Measurements from ENCODE around the gene KRTAP24-1. TPM values are rescaled to one million over a fixed set of nuclear protein-coding genes. Genes with fewer than 3 reads are reported as not detected.

KRTAP24-1 gene
- total RNA-seq (ENCODE audit: insufficient read depth, low replicate concordance), result 9.9 TPM

GRCh38 chr21:30282850-30283249 is at the start of gene KRTAP24-1:
TSS of gene KRTAP24-1 (minus strand) at chr21:30282950. CDS start at chr21:30282932, 18 bp downstream.
- no peak for DNase-seq (ENCODE audit: low spot score)

GRCh38 chr21:30329203-30329875 is 46.6 kb upstream of the KRTAP24-1 start:
- no peak for DNase-seq (ENCODE audit: low spot score)

DNA sequence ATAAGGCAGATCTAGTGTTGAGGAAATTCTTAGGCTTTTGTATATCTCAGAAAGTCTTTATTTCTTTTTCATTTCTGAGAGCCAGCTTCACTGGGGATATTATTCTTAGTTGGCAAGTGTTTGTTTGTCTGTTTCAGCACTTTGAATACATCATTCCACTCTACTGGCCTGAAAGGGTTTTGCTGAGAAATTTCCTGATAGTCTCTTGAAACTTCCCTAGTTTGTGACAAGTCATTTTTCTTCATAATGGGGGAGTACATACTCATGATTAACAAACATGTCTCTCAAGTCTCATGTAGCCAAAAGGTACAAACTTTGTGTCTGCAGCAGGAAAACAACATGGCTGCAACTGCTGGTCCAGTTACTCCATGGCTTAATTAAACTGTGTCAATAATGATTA is 43.6 kb upstream of the KRTAP24-1 start:
- DNase-seq (ENCODE audit: low spot score), result no peak

DNA sequence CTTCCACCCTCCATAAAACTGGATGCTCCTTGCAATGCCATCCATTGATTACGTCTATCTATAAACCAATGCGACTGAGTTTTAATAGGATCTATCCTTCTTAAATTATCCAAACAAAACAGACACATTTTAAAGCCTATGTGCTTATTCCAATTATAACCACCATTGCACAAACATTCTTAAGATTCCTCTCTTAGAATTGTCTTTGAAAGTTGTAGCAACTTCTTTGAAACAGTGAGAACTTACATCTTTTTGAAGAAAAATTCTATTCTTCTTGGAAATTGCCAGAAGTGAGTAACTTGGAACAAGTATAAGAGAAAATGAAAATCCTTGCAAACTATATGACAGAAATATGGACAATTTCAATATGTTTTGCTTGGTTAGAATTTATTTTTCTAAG is 37.5 kb upstream of the KRTAP24-1 start, which contains the start of gene KRTAP26-1:
KRTAP26-1 (minus strand) TSS at position 101 of the 400 bp plus-strand sequence. CDS start 280 bp downstream, outside the sequence.
- DNase-seq (ENCODE audit: low spot score), result no peak

- DNase-seq (ENCODE audit: low spot score), result no peak
These were observed 33.0 kb upstream of the KRTAP24-1 start for GRCh38 chr21:30315701-30316100.

DNA sequence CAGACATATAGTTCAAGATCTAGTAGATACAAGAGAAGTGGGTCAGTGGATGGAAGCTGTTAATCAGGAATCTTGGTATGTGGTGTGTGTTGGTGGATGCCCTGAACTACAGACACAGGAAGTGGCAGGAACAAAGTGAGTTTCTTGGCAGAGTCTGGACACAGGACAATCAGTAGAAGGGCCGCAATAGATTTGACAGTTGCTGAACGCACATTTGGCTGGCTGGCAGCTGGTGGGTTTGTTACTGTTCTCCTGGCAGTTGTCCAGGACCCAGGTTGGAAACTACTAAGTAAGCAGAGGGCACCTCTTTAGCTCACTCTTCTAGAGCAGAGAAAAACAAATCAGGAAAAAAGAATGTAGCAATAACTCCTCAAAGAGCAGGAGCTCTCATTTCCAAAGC is 24.1 kb upstream of the KRTAP24-1 start:
- no peak for DNase-seq (ENCODE audit: low spot score)

DNA sequence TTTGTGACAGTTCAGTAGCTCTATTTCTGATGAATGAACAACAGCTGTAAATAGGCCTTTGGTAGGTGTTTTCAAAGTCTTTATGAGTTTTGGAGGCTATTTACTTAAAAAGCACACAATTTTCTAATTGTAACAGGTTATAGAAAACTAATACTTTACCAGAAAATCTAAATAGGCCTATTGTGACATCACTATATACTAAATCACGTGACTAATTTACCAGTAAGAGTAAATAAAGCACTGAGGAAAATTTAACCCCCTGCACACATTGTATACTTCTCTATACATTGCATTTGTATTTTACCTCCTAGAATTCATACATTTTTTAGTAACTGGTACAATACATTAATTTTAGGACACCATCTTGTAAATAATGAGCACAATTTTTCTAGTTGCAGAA is 22.4 kb upstream of the KRTAP24-1 start:
- DNase-seq (ENCODE audit: low spot score), result no peak

DNA sequence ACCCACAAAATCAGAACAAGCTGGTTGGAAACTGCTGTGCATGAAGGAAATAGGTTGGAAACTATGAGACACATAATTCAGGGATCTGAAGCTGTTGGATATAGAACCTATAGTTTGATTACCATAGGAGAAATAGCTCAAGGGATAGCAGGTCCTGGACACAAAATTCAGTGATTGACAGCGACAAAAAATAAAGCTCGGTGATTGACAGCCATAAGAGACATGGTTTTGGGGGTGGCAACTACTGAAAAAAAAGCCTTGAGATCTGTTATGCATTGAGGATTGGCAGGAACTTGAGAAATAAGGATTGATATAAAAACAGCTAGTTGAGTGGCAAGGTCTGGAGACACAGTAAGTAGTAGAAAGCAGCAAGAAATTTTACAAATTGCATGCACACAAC is 6.5 kb upstream of the KRTAP24-1 start, which contains the start of gene KRTAP25-1:
KRTAP25-1 (minus strand) TSS at position 300 of the 400 bp plus-strand sequence; CDS start at position 276, 24 bp downstream.
- no peak for DNase-seq (ENCODE audit: low spot score)

DNA sequence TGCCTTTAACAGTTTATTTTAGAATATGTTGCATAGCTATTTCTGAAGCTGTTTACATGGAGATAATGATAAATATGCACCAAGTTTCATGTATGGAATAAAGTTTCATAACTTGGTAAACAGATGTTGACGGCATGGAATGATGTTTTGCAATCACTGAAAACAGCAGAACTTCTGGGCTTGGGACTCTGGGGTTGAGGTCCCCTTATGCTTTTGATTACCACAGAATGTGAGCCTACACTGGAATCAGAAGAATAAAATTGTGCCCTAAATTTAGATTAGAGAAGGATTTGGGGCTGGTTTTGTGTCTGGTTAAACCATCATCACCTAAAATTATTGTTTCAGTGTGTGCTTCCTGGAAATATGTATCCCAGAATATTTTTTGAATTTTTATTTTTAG is 11.1 kb downstream of the KRTAP24-1 start:
- DNase-seq (ENCODE audit: low spot score), result no peak

DNA sequence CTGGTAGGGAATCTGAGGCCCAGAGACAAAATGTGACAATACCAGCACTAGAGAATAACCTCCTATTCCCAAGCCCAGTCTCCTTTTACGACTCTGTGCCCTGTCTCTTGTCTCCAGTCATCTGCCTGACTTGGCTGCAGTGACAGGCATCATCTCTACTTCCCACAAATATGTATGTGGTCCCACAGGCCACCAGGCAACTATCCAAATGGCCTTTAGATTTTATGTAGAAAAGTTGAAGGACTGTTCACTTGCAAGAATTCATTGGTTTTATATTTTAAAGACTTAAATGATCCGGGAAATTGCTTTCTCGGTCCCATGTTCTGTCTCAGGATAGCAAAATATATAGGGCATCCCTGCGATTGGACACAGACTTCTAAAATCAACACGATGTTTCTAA is 11.6 kb downstream of the KRTAP24-1 start:
- DNase-seq (ENCODE audit: low spot score), result no peak

- DNase-seq (ENCODE audit: low spot score), result no peak
These were observed 12.8 kb downstream of the KRTAP24-1 start for GRCh38 chr21:30269803-30270530.

DNA sequence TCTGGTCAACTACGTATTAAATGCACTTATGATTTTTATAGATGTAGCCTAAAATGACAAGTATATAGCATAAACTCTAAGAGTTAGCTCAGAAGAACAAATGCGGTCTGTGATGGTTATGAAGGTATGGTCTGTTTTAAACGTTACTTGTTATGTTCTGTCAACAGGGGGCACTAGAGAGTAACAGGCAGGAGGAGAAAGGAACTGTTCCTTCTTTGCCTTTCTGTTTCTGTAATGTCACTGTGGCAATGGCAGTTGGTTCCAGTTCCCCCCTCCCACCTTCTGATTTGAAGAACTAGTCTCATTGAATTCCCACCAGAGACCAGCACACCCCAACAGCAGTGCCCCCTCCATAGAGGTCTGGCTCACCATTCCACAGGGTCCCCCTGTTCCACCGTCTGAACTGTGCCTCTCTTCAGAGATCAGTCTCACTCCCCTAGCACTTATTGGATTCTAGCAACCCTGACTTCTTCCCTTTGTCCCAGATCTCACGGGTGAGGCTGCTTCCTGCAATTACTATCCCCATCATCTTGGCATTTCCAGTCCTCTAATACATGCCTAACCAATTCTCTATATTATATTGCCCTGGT is 14.0 kb downstream of the KRTAP24-1 start:
- no peak for DNase-seq (ENCODE audit: low spot score)

- DNase-seq (ENCODE audit: low spot score), result no peak
These were observed 25.0 kb downstream of the KRTAP24-1 start for GRCh38 chr21:30257773-30258172.

DNA sequence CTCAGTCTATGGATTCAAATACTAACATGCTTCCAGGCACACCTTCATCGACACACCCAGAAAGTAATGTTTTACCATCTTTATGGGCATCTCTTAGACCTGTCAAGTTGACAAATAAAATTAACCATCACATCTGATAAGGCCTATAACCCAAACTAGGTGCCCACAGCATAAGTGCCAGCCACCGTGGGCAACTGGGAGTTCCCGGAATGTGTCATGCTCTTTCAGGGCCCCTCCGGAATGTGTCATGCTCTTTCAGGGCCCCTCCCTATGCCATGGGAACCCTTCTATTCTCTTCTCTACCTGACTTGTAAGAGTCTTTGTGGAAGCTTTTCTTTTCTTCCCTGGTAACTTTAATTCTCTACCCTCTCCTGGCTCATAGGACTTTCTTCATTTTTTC is 26.6 kb downstream of the KRTAP24-1 start:
- DNase-seq (ENCODE audit: low spot score), result no peak

- DNase-seq (ENCODE audit: low spot score), result no peak
These were observed 27.1 kb downstream of the KRTAP24-1 start for GRCh38 chr21:30255679-30256078.

GRCh38 chr21:30251781-30252180 is 31.0 kb downstream of the KRTAP24-1 start:
- peak; percentile 47 for DNase-seq (ENCODE audit: low spot score)

DNA sequence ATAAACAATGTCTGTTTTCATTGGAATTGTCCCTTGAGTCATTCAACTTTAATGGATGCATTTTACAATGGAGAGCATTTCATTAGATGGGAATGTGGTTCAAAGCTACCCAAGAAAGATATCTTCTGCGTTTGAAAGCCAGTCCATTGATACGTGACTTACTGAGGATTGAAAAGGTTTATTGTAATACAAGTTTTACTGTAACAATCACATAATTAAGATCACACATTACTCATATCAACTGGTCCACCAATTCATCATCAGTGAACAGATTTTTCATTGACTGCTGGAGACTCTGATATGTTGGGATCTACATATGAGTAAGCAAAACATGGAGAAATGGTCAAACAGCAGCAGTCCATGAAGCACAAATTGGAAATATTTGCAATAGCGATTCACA is 32.8 kb downstream of the KRTAP24-1 start:
- no peak for DNase-seq (ENCODE audit: low spot score)

- no peak for DNase-seq (ENCODE audit: low spot score)
These were observed 33.9 kb downstream of the KRTAP24-1 start for GRCh38 chr21:30248844-30249243.

DNA sequence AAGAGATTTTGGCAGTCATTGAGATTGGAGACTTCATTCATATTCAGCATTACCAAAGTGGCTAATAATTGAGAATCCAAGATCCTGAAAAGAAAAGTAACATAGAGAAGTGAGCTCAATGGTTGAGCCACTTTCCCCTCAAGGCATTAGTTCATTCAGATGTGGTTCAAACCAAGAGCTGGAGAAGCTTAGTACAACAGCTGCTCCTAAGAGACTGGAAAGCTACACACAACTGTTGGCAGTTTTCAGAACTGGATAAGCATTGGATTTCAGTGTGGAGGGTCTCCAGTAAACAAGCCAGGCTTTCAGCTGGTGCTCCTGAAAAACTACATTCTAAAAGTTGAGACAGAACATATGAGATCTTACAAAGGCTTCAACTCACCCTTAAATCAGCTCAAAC is 37.7 kb downstream of the KRTAP24-1 start:
- DNase-seq (ENCODE audit: low spot score), result no peak

GRCh38 chr21:30243691-30244090 is 39.1 kb downstream of the KRTAP24-1 start:
- no peak for DNase-seq (ENCODE audit: low spot score)

DNA sequence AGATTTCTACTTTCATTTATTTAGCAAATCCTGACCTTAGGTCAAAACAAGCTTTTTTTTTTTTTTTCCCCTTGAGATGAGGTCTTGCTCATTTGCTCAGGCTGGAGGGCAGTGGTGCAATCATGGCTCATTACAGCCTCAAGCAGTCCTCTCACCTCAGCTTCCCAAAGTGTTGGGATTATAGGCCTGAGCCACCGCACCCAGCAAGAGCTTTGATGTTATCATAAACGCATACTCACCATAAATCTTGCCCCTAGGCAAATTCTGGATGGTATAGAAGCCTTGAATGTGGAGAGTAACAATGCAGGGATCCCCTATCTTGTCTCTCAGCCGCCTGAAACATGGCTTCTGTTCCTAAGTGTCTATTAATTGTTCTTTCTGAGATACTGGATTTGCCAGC is 42.1 kb downstream of the KRTAP24-1 start:
- DNase-seq (ENCODE audit: low spot score), result no peak

DNA sequence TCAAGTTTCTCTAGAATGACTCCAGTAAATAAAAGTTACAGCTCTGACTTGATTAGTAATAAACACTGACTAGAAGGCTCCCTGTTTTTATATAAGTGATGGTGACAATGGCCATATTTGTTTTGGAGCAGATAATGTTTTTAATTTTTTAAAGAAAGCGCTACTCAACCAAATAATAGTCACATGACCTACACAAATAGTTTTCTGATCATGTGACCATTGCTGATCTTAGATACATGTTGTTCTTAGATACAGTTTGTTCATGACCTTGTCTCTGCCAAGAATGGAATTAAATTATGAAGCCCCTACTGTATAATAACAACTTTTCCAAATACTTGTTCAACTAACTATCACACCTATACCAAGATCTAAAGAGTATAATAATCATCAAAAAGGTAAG is 44.6 kb downstream of the KRTAP24-1 start:
- DNase-seq (ENCODE audit: low spot score), result no peak

GRCh38 chr21:30234643-30235042 is 48.1 kb downstream of the KRTAP24-1 start:
- no peak for DNase-seq (ENCODE audit: low spot score)

All from umbilical cord (tissue), 2 donors.